Caco-2 (cell line): ENCODE results near the gene RPL37A. TPM values are rescaled to one million over a fixed set of nuclear protein-coding genes. Genes with fewer than 3 reads are reported as not detected.

Experiments used
- BruUV-seq: library from RNA; stranded (reverse); fragments of 400-500 nt; replicated peaks from 2 replicates; lab custom pipeline; 2021; lab: Mats Ljungman, UMichigan
- CTCF ChIA-PET: fragments of 300-600 bp; sonication (Branson Sonifier 250); formaldehyde crosslinking; loops from one replicate; lab custom pipeline; 2022; ENCODE audit warnings: antibody characterized with exemption; lab: Charles Lee
- POLR2A ChIA-PET: fragments of 300-600 bp; sonication (Branson Sonifier 250); formaldehyde crosslinking; loops from one replicate; lab custom pipeline; 2022; ENCODE audit warnings: antibody characterized with exemption; lab: Charles Lee
- DNase-seq, 2 experiments: peaks; one replicate each; pipeline versions ENCODE4 v3.0.0 to v3.0.0-alpha.2; 2020 to 2022
- H3K27me3 ChIP-seq: replicated peaks from 2 replicates; pipeline ENCODE4 v1.6.0; 2011; ENCODE audit warnings: low read length; ENCODE audit not compliant: control insufficient read depth, insufficient read depth
- H3K36me3 ChIP-seq: 2 replicates; pipeline ENCODE4 v1.5.1; 2011; ENCODE audit warnings: low read length; ENCODE audit not compliant: control insufficient read depth, insufficient read depth
- H3K4me1 ChIP-seq: fragments of 250-450 bp; sonication (Bioruptor Pico); 2 replicates; pipeline ENCODE4 v1.5.1; 2020; ENCODE audit warnings: mild to moderate bottlenecking
- H3K4me3 ChIP-seq: 2 replicates; pipeline ENCODE4 v1.5.1; 2011; ENCODE audit warnings: low read depth, mild to moderate bottlenecking, control low read depth, low read length
- H3K9me3 ChIP-seq: fragments of 250-450 bp; sonication (Bioruptor Pico); 2 replicates; pipeline ENCODE4 v1.5.1; 2020; ENCODE audit warnings: mild to moderate bottlenecking, moderate library complexity
- H3K27ac Mint-ChIP-seq: one replicate; pipeline ENCODE4 v1.8.0; 2022; ENCODE audit warnings: mixed read lengths; ENCODE audit not compliant: unreplicated experiment
- H3K27me3 Mint-ChIP-seq: one replicate; pipeline ENCODE4 v1.8.0; 2022; ENCODE audit warnings: mixed read lengths; ENCODE audit not compliant: insufficient read depth, unreplicated experiment
- H3K36me3 Mint-ChIP-seq: one replicate; pipeline ENCODE4 v1.8.0; 2022; ENCODE audit warnings: mild to moderate bottlenecking, mixed read lengths; ENCODE audit not compliant: insufficient read depth, unreplicated experiment
- H3K4me1 Mint-ChIP-seq: one replicate; pipeline ENCODE4 v1.8.0; 2022; ENCODE audit warnings: low read depth, mixed read lengths; ENCODE audit not compliant: unreplicated experiment
- H3K4me3 Mint-ChIP-seq: one replicate; pipeline ENCODE4 v1.8.0; 2022; ENCODE audit warnings: mild to moderate bottlenecking, moderate library complexity, mixed read lengths; ENCODE audit not compliant: unreplicated experiment
- H3K9me3 Mint-ChIP-seq: one replicate; pipeline ENCODE4 v1.8.0; 2022; ENCODE audit warnings: mixed read lengths; ENCODE audit not compliant: unreplicated experiment
- CTCF ChIP-seq, 2 experiments: fragments of 200-600 bp in 1 of 2; IDR thresholded peaks; 1 replicate in 1 of 2; 2 replicates in 1 of 2; pipeline versions ENCODE4 v1.5.1 to v1.8.0; 2011 to 2022; ENCODE audit warnings: antibody characterized with exemption in 1 of 2, control low read depth in 1 of 2, inconsistent platforms in 1 of 2, low read depth in 1 of 2, low read length in 1 of 2, mild to moderate bottlenecking in 1 of 2, moderate library complexity in 1 of 2; ENCODE audit not compliant: insufficient read depth in 1 of 2, severe bottlenecking in 1 of 2, unreplicated experiment in 1 of 2
- intact Hi-C: fragments of 100-400 bp; cut with micrococcal nuclease; formaldehyde crosslinking; loops from one replicate; pipeline ENCODE4 v1.10.0; 2022; ENCODE audit not compliant: unreplicated experiment
- total RNA-seq: library from RNA; stranded (reverse); gene quantifications from 2 replicates; pipeline ENCODE4 v1.2.3, GENCODE V29; 2022

The RPL37A gene
- total RNA-seq, 1 experiment from 2014 or later = 2,873 TPM

- Mint-ChIP-seq H3K9me3 (no peaks in the 10 kb centered on the region), H3K4me1 (no peaks in the 10 kb centered on the region), H3K27me3 (no peaks in the 10 kb centered on the region), H3K4me3 (no peak overlapping the region), H3K27ac (no peak overlapping the region), H3K36me3 (peaks cover 10% of the 10 kb centered on the region)
- H3K4me1 ChIP-seq = no peaks in the 10 kb centered on the region
- no TSS peak for BruUV-seq
- no peaks in the 10 kb centered on the region for H3K27me3 ChIP-seq
- H3K9me3 ChIP-seq = no peaks in the 10 kb centered on the region
- CTCF ChIA-PET = no interaction called here
- TF ChIP-seq CTCF (IDR thresholded peaks at IDR 0.05; ENCODE audit: insufficient read depth in 1 of 2, low read depth in 1 of 2, low read length in 1 of 2, severe bottlenecking in 1 of 2, unreplicated experiment in 1 of 2) = no peak
- POLR2A ChIA-PET = no interaction called here
- intact Hi-C loops = no loop called here
- H3K4me3 ChIP-seq = no peak overlapping the region
- no peak for DNase-seq
- no peaks in the 10 kb centered on the region for H3K36me3 ChIP-seq
Observed at GRCh38 chr2:216478791-216479190, 19.9 kb upstream of the RPL37A start.

GRCh38 chr2:216480221-216480620, 18.4 kb upstream of the RPL37A start:
- H3K4me1 ChIP-seq = no peaks in the 10 kb centered on the region
- intact Hi-C loops = no loop called here
- BruUV-seq = no TSS peak
- Mint-ChIP-seq H3K9me3 (no peaks in the 10 kb centered on the region), H3K36me3 (peaks cover 10% of the 10 kb centered on the region), H3K27me3 (no peaks in the 10 kb centered on the region), H3K4me3 (no peak overlapping the region), H3K27ac (no peak overlapping the region), H3K4me1 (no peaks in the 10 kb centered on the region)
- no peaks in the 10 kb centered on the region for H3K36me3 ChIP-seq
- no peak for TF ChIP-seq CTCF (IDR thresholded peaks at IDR 0.05; ENCODE audit: insufficient read depth in 1 of 2, low read depth in 1 of 2, low read length in 1 of 2, severe bottlenecking in 1 of 2, unreplicated experiment in 1 of 2)
- H3K4me3 ChIP-seq = no peak overlapping the region
- H3K9me3 ChIP-seq = no peaks in the 10 kb centered on the region
- H3K27me3 ChIP-seq = no peaks in the 10 kb centered on the region
- DNase-seq = no peak
- ChIA-PET CTCF (no interaction called here), POLR2A (no interaction called here)

- Histone ChIP-seq H3K27me3 (no peaks in the 10 kb centered on the region), H3K4me3 (no peak overlapping the region), H3K4me1 (no peaks in the 10 kb centered on the region), H3K9me3 (no peaks in the 10 kb centered on the region), H3K36me3 (no peaks in the 10 kb centered on the region)
- BruUV-seq = no TSS peak
- POLR2A ChIA-PET = interaction anchor here (1.3 kb wide), 1 partner anchor 16 kb away, joined by 3 read pairs; the partner anchor contains the start of gene RPL37A
- H3K36me3 Mint-ChIP-seq = peaks cover 10% of the 10 kb centered on the region
- no peaks in the 10 kb centered on the region for H3K27me3 Mint-ChIP-seq
- no peak overlapping the region for H3K4me3 Mint-ChIP-seq
- intact Hi-C loops = no loop called here
- DNase-seq = no peak
- no peak for TF ChIP-seq CTCF (IDR thresholded peaks at IDR 0.05; ENCODE audit: insufficient read depth in 1 of 2, low read depth in 1 of 2, low read length in 1 of 2, severe bottlenecking in 1 of 2, unreplicated experiment in 1 of 2)
- H3K4me1 Mint-ChIP-seq = no peaks in the 10 kb centered on the region
- H3K27ac Mint-ChIP-seq = no peak overlapping the region
- CTCF ChIA-PET = no interaction called here
- no peaks in the 10 kb centered on the region for H3K9me3 Mint-ChIP-seq
Observed at GRCh38 chr2:216482640-216483039, 16.0 kb upstream of the RPL37A start.
